Adipocyte (in vitro differentiated cells): ENCODE results near the gene SMS.
"Not testable (repeated sequence)": the region's sequence is repeated elsewhere in the genome, so short reads cannot be mapped to it uniquely, and the experiment has no call there.

Experiments used
- DNase-seq: peaks from one replicate; pipeline ENCODE4 v3.0.0-alpha.2; 2015; ENCODE audit warnings: low read depth
- H3K27me3 ChIP-seq: replicated peaks from 2 replicates; pipeline ENCODE4 v1.7.0; 2013; ENCODE audit warnings: mild to moderate bottlenecking, low read length, moderate library complexity; ENCODE audit not compliant: control insufficient read depth, insufficient read depth
- H3K36me3 ChIP-seq: 2 replicates; pipeline ENCODE4 v1.7.0; 2013; ENCODE audit warnings: low read length, mild to moderate bottlenecking, moderate library complexity; ENCODE audit not compliant: control insufficient read depth, insufficient read depth, severe bottlenecking
- H3K4me1 ChIP-seq: 2 replicates; pipeline ENCODE4 v1.7.0; 2013; ENCODE audit warnings: mild to moderate bottlenecking, low read length, moderate library complexity; ENCODE audit not compliant: control insufficient read depth, insufficient read depth
- H3K4me3 ChIP-seq: 2 replicates; pipeline ENCODE4 v1.7.0; 2013; ENCODE audit warnings: mild to moderate bottlenecking, low read length, moderate library complexity
- H3K9ac ChIP-seq: 2 replicates; pipeline ENCODE4 v1.7.0; 2013; ENCODE audit warnings: mild to moderate bottlenecking, low read length, moderate library complexity
- H3K9me3 ChIP-seq: 2 replicates; pipeline ENCODE4 v1.7.0; 2013; ENCODE audit warnings: mild to moderate bottlenecking, low read length, moderate library complexity; ENCODE audit not compliant: control insufficient read depth

The SMS gene

GRCh38 chrX:21932292-21933002, 8.1 kb upstream of the SMS start:
- peaks cover 12% of the 10 kb centered on the region for H3K4me1 ChIP-seq
- H3K4me3 ChIP-seq, result peak overlapping the region; percentile 45
- no peaks in the 10 kb centered on the region for H3K27me3 ChIP-seq
- peak; percentile 86 for DNase-seq
- no peaks in the 10 kb centered on the region for H3K9me3 ChIP-seq
- H3K36me3 ChIP-seq, result no peaks in the 10 kb centered on the region
- H3K9ac ChIP-seq, result peak overlapping the region; percentile 41

- DNase-seq, result no peak
Observed at GRCh38 chrX:21933077-21933476, 7.4 kb upstream of the SMS start.

GRCh38 chrX:21934414-21934813, 6.1 kb upstream of the SMS start:
- Histone ChIP-seq H3K9me3 (no peaks in the 10 kb centered on the region), H3K9ac (no peak overlapping the region), H3K4me3 (no peak overlapping the region), H3K4me1 (peaks cover 12% of the 10 kb centered on the region), H3K27me3 (peaks cover 5% of the 10 kb centered on the region), H3K36me3 (no peaks in the 10 kb centered on the region)
- no peak for DNase-seq

More at GRCh38 chrX:21933077-21933476, 7.4 kb upstream of the SMS start:
- H3K9ac ChIP-seq, result no peak overlapping the region
- peaks cover 12% of the 10 kb centered on the region for H3K4me1 ChIP-seq
- no peak overlapping the region for H3K4me3 ChIP-seq
- no peaks in the 10 kb centered on the region for H3K36me3 ChIP-seq
- H3K27me3 ChIP-seq, result no peaks in the 10 kb centered on the region
- no peaks in the 10 kb centered on the region for H3K9me3 ChIP-seq

GRCh38 chrX:21939906-21940305, 603 bp upstream of the SMS start:
- H3K9ac ChIP-seq, result peak overlapping the region; percentile 77
- H3K27me3 ChIP-seq, result peaks cover 5% of the 10 kb centered on the region
- H3K4me1 ChIP-seq, result peaks cover 9% of the 10 kb centered on the region
- no peaks in the 10 kb centered on the region for H3K9me3 ChIP-seq
- H3K36me3 ChIP-seq, result no peaks in the 10 kb centered on the region
- DNase-seq, result no peak
- peak overlapping the region; percentile 77 for H3K4me3 ChIP-seq

GRCh38 chrX:21943460-21944135, 3.1 kb downstream of the SMS start:
- H3K4me3 ChIP-seq, result peak overlapping the region; percentile 51
- H3K36me3 ChIP-seq, result no peaks in the 10 kb centered on the region
- peaks cover 4% of the 10 kb centered on the region for H3K27me3 ChIP-seq
- no peak overlapping the region for H3K9ac ChIP-seq
- H3K4me1 ChIP-seq, result peaks cover 17% of the 10 kb centered on the region
- no peaks in the 10 kb centered on the region for H3K9me3 ChIP-seq
- peak; percentile 57 for DNase-seq

- H3K9me3 ChIP-seq, result no peaks in the 10 kb centered on the region
- no peak overlapping the region for H3K9ac ChIP-seq
- no peaks in the 10 kb centered on the region for H3K27me3 ChIP-seq
- H3K4me3 ChIP-seq, result peak overlapping the region; percentile 51
- H3K4me1 ChIP-seq, result peaks cover 17% of the 10 kb centered on the region
- H3K36me3 ChIP-seq, result no peaks in the 10 kb centered on the region
- DNase-seq, result no peak
Observed at GRCh38 chrX:21944136-21944615, 3.7 kb downstream of the SMS start.

- H3K4me3 ChIP-seq, result no peak overlapping the region
- peaks cover 8% of the 10 kb centered on the region for H3K27me3 ChIP-seq
- no peaks in the 10 kb centered on the region for H3K36me3 ChIP-seq
- H3K9me3 ChIP-seq, result no peaks in the 10 kb centered on the region
- DNase-seq, result peak; percentile 56
- H3K9ac ChIP-seq, result no peak overlapping the region
- H3K4me1 ChIP-seq, result peaks cover 19% of the 10 kb centered on the region
Observed at GRCh38 chrX:21946925-21947641, 6.6 kb downstream of the SMS start.

- Histone ChIP-seq H3K27me3 (peaks cover 8% of the 10 kb centered on the region), H3K9me3 (no peaks in the 10 kb centered on the region), H3K36me3 (no peaks in the 10 kb centered on the region), H3K4me3 (no peak overlapping the region), H3K4me1 (peaks cover 19% of the 10 kb centered on the region), H3K9ac (no peak overlapping the region)
- DNase-seq, result no peak
Observed at GRCh38 chrX:21947671-21948070, 7.2 kb downstream of the SMS start.

- peaks cover 15% of the 10 kb centered on the region for H3K4me1 ChIP-seq
- no peak for DNase-seq
Observed at GRCh38 chrX:21948897-21949578, 8.5 kb downstream of the SMS start.

GRCh38 chrX:21949689-21950088, 9.2 kb downstream of the SMS start:
- peaks cover 13% of the 10 kb centered on the region for H3K4me1 ChIP-seq
- DNase-seq, result no peak

More at GRCh38 chrX:21948897-21949578, 8.5 kb downstream of the SMS start:
- no peaks in the 10 kb centered on the region for H3K36me3 ChIP-seq
- peaks cover 8% of the 10 kb centered on the region for H3K27me3 ChIP-seq
- no peaks in the 10 kb centered on the region for H3K9me3 ChIP-seq
- H3K4me3 ChIP-seq, result no peak overlapping the region
- H3K9ac ChIP-seq, result no peak overlapping the region

GRCh38 chrX:21950557-21950956, 10.0 kb downstream of the SMS start:
- not testable (repeated sequence) for DNase-seq, H3K4me3 ChIP-seq, H3K36me3 ChIP-seq, H3K9ac ChIP-seq, H3K27me3 ChIP-seq, H3K9me3 ChIP-seq
- peaks cover 13% of the 10 kb centered on the region for H3K4me1 ChIP-seq

More at GRCh38 chrX:21949689-21950088, 9.2 kb downstream of the SMS start:
- peaks cover 8% of the 10 kb centered on the region for H3K27me3 ChIP-seq
- H3K9ac ChIP-seq, result no peak overlapping the region
- no peak overlapping the region for H3K4me3 ChIP-seq
- no peaks in the 10 kb centered on the region for H3K9me3 ChIP-seq
- no peaks in the 10 kb centered on the region for H3K36me3 ChIP-seq
